Measurements from ENCODE around the gene NKTR.
A peak's percentile ranks its signal among the peaks of the same experiment; 100 is the strongest.
"Not testable (repeated sequence)": the region's sequence is repeated elsewhere in the genome, so short reads cannot be mapped to it uniquely, and the experiment has no call there.

Gene NKTR

GRCh38 chr3:42597098-42597497 lies 3.4 kb upstream of the NKTR start:
- DNase-seq: not testable (repeated sequence)

GRCh38 chr3:42600958-42601675 lies 631 bp downstream of the NKTR start:
- peak; percentile 63 for DNase-seq

- no peak for DNase-seq
These were observed 1.6 kb downstream of the NKTR start for GRCh38 chr3:42601896-42602581.

GRCh38 chr3:42602961-42603360 lies 2.5 kb downstream of the NKTR start:
- DNase-seq: no peak

GRCh38 chr3:42605546-42606173 lies 5.2 kb downstream of the NKTR start:
- no peak for DNase-seq

- no peak for DNase-seq
These were observed 8.1 kb downstream of the NKTR start for GRCh38 chr3:42608581-42608980.

GRCh38 chr3:42610976-42611375 lies 10.5 kb downstream of the NKTR start:
- DNase-seq: no peak

GRCh38 chr3:42612217-42612616 lies 11.7 kb downstream of the NKTR start:
- no peak for DNase-seq

- DNase-seq: no peak
These were observed 12.4 kb downstream of the NKTR start for GRCh38 chr3:42612928-42613327.

- no peak for DNase-seq
These were observed 13.0 kb downstream of the NKTR start for GRCh38 chr3:42613462-42613861.

GRCh38 chr3:42631620-42632019 lies 31.1 kb downstream of the NKTR start:
- DNase-seq: no peak

GRCh38 chr3:42632146-42632545 lies 31.7 kb downstream of the NKTR start:
- no peak for DNase-seq

- no peak for DNase-seq
These were observed 33.1 kb downstream of the NKTR start for GRCh38 chr3:42633544-42633943.

- DNase-seq: no peak
These were observed 34.6 kb downstream of the NKTR start for GRCh38 chr3:42635111-42635510.

- no peak for DNase-seq
These were observed 36.5 kb downstream of the NKTR start for GRCh38 chr3:42637001-42637400.

- no peak for DNase-seq
These were observed 37.9 kb downstream of the NKTR start for GRCh38 chr3:42638339-42638842.

- DNase-seq: no peak
These were observed 38.7 kb downstream of the NKTR start for GRCh38 chr3:42639192-42639591.

- no peak for DNase-seq
These were observed 39.6 kb downstream of the NKTR start for GRCh38 chr3:42640129-42640528.

GRCh38 chr3:42640771-42641370 lies 40.4 kb downstream of the NKTR start:
- no peak for DNase-seq

GRCh38 chr3:42647821-42648459 lies 47.5 kb downstream of the NKTR start:
- DNase-seq: no peak

GRCh38 chr3:42649006-42649405 lies 48.5 kb downstream of the NKTR start:
- no peak for DNase-seq

GRCh38 chr3:42649783-42650182 lies 49.3 kb downstream of the NKTR start:
- DNase-seq: no peak
